ENCODE data around the gene AKR1B15. TPM values are rescaled to one million over a fixed set of nuclear protein-coding genes. Genes with fewer than 3 reads are reported as not detected.

Gene AKR1B15
- total and polyA plus RNA-seq, 3 donors from 2014 or later, result 0.80 to 2.1 (median 1.9) TPM

- WGBS, 2 donors, result 58% methylated on average over 9 of the region's 9 CpGs
- TF ChIP-seq, protein P1, sequence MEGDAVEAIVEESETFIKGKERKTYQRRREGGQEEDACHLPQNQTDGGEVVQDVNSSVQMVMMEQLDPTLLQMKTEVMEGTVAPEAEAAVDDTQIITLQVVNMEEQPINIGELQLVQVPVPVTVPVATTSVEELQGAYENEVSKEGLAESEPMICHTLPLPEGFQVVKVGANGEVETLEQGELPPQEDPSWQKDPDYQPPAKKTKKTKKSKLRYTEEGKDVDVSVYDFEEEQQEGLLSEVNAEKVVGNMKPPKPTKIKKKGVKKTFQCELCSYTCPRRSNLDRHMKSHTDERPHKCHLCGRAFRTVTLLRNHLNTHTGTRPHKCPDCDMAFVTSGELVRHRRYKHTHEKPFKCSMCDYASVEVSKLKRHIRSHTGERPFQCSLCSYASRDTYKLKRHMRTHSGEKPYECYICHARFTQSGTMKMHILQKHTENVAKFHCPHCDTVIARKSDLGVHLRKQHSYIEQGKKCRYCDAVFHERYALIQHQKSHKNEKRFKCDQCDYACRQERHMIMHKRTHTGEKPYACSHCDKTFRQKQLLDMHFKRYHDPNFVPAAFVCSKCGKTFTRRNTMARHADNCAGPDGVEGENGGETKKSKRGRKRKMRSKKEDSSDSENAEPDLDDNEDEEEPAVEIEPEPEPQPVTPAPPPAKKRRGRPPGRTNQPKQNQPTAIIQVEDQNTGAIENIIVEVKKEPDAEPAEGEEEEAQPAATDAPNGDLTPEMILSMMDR (IDR thresholded peaks at IDR 0.05), result peak; percentile 51 to 77 (median 59)
- no peak for TF ChIP-seq POLR2A (IDR thresholded peaks at IDR 0.05)
- Histone ChIP-seq H3K27me3 (no peaks in the 10 kb centered on the region), H3K36me3 (ENCODE audit: low read depth, missing control alignments) (no peaks in the 10 kb centered on the region), H3K4me1 (peaks cover 11% of the 10 kb centered on the region), H3K27ac (no peak overlapping the region), H3K4me3 (no peak overlapping the region), H3K9me3 (no peaks in the 10 kb centered on the region)
- DNase-seq, result peak; percentile 56
- intact Hi-C loops (cut with DNase I; ENCODE audit: low total_unique reads), result no loop called here
Observed at GRCh38 chr7:134513169-134513752, 35.6 kb upstream of the AKR1B15 start.

- intact Hi-C loops (cut with DNase I; ENCODE audit: low total_unique reads), result no loop called here
- H3K36me3 ChIP-seq (ENCODE audit: low read depth, missing control alignments), result no peaks in the 10 kb centered on the region
Observed at GRCh38 chr7:134514106-134514505, 34.8 kb upstream of the AKR1B15 start.

DNA sequence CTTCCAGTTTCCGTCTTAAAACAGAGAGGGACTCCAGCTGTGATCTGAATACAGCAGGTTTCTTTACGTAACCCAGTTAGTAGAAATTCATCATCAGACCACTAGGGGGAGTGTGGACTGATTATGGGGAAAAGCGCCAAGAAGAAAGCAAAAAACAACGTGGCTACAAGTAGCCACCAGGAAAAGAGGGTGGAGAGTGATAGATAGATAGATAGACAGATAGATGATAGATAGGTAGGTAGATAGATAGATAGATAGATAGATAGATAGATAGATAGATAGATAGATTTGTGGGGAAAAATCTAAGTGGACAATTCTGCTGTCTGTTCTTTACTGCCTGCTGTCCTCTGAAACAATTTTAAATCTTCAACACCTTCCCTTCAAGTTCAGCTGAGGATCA lies 34.2 kb upstream of the AKR1B15 start:
- DNase-seq, result peak; percentile 33
- intact Hi-C loops (cut with DNase I; ENCODE audit: low total_unique reads), result no loop called here
- 1 to 4% methylated on average over 4 of the region's 4 CpGs for WGBS, 2 donors
- TF ChIP-seq POLR2A (IDR thresholded peaks at IDR 0.05), result no peak
- TF ChIP-seq, protein P1 (IDR thresholded peaks at IDR 0.05), result peak; percentile 85 to 94 (median 93)
- Histone ChIP-seq H3K9me3 (no peaks in the 10 kb centered on the region), H3K27ac (no peak overlapping the region), H3K4me1 (peaks cover 11% of the 10 kb centered on the region), H3K4me3 (no peak overlapping the region), H3K36me3 (ENCODE audit: low read depth, missing control alignments) (no peaks in the 10 kb centered on the region), H3K27me3 (no peaks in the 10 kb centered on the region)

More at GRCh38 chr7:134514106-134514505, 34.8 kb upstream of the AKR1B15 start:
- WGBS, 2 donors, result 36 to 43% methylated on average over 1 of the region's 1 CpG
- no peak for TF ChIP-seq POLR2A (IDR thresholded peaks at IDR 0.05)
- TF ChIP-seq, protein P1 (IDR thresholded peaks at IDR 0.05), result no peak
- Histone ChIP-seq H3K27me3 (no peaks in the 10 kb centered on the region), H3K9me3 (no peaks in the 10 kb centered on the region), H3K4me3 (no peak overlapping the region), H3K27ac (no peak overlapping the region), H3K4me1 (peaks cover 11% of the 10 kb centered on the region)
- no peak for DNase-seq

DNA sequence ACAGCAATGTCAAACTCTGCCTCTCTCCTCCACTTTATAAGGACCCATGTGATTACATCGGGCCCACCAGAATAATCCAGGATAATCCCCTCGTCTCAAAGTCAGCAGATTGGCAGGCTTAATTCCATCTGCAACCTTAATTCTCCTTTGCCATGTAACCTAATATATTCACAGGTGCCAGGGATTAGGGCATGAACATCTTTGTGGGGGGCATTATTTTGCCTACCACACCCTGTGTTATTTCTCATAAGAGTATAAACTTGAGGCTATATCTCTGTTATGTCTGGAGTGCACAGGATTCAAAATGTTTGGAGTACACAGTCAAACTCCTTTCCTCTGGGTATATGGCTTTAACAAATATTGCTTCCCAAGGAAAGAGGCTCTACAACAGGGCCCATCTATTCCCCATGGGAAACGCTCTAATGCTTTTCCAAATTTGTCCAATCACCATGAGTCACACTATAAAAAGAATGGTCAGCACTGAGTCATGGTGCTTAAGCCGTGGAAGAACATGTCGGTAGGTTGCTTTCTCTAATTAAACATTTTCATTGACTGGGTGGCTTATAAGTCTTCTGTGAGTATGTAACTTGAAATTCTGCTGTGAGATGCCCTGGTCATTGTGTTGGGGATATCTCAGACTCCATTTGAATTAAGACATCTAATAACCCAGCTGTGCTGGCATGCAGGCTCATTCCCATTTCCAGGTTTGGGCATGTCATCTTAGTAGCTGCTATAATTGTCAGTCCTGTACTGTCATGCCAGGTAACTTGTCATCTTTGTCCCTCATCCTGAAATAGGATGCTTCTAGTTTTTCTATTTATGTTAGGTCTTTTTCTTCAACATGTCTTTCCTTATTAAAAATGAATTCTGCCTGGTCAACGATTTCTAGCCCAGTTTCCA lies 33.1 kb upstream of the AKR1B15 start:
- no peaks in the 10 kb centered on the region for H3K27me3 ChIP-seq
- WGBS, 2 donors, result 79 to 82% methylated on average over 6 of the region's 6 CpGs
- no peaks in the 10 kb centered on the region for H3K9me3 ChIP-seq
- intact Hi-C loops (cut with DNase I; ENCODE audit: low total_unique reads), result no loop called here
- no peak overlapping the region for H3K27ac ChIP-seq
- DNase-seq, result no peak
- no peak for TF ChIP-seq POLR2A (IDR thresholded peaks at IDR 0.05)
- TF ChIP-seq, protein P1 (IDR thresholded peaks at IDR 0.05), result no peak
- no peak overlapping the region for H3K4me3 ChIP-seq
- H3K36me3 ChIP-seq (ENCODE audit: low read depth, missing control alignments), result no peaks in the 10 kb centered on the region
- H3K4me1 ChIP-seq, result peaks cover 9% of the 10 kb centered on the region

All from testis (tissue), 3 donors.